Measurements from ENCODE around the gene MACIR.

- TF ChIP-seq, protein P1, sequence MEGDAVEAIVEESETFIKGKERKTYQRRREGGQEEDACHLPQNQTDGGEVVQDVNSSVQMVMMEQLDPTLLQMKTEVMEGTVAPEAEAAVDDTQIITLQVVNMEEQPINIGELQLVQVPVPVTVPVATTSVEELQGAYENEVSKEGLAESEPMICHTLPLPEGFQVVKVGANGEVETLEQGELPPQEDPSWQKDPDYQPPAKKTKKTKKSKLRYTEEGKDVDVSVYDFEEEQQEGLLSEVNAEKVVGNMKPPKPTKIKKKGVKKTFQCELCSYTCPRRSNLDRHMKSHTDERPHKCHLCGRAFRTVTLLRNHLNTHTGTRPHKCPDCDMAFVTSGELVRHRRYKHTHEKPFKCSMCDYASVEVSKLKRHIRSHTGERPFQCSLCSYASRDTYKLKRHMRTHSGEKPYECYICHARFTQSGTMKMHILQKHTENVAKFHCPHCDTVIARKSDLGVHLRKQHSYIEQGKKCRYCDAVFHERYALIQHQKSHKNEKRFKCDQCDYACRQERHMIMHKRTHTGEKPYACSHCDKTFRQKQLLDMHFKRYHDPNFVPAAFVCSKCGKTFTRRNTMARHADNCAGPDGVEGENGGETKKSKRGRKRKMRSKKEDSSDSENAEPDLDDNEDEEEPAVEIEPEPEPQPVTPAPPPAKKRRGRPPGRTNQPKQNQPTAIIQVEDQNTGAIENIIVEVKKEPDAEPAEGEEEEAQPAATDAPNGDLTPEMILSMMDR (CRISPR knock-in tag; IDR thresholded peaks at IDR 0.05) = no peak
- no peak for TF ChIP-seq SP1 (IDR thresholded peaks at IDR 0.05)
- no peak for TF ChIP-seq SP1 (CRISPR knock-in tag; IDR thresholded peaks at IDR 0.05)
- no peak for TF ChIP-seq ZBTB7A (CRISPR knock-in tag; IDR thresholded peaks at IDR 0.05)
These were observed 14.2 kb upstream of the MACIR start for GRCh38 chr5:103244398-103244797.

All from HepG2 (cell line).